Sigmoid colon (tissue), 7 donors: Measurements from ENCODE around the gene FBXL17. TPM values are rescaled to one million over a fixed set of nuclear protein-coding genes. Genes with fewer than 3 reads are reported as not detected.

Source experiments
- DNase-seq: peaks from one replicate; pipeline ENCODE4 v3.0.0-alpha.2; 2019
- H3K27ac ChIP-seq, 4 donors: fragments of 200-600 bp; sonication (generic); one replicate each; pipeline ENCODE4 v1.5.1; 2016 to 2019; ENCODE audit warnings: mild to moderate bottlenecking in 1 of 4
- H3K27me3 ChIP-seq, 3 donors: fragments of 200-600 bp; sonication (generic); one replicate each; pipeline ENCODE4 v1.5.1; 2019; ENCODE audit warnings: mild to moderate bottlenecking in 1 of 3
- H3K36me3 ChIP-seq, 4 donors: fragments of 200-600 bp; sonication (generic); one replicate each; pipeline ENCODE4 v1.5.1; 2016 to 2019
- H3K4me1 ChIP-seq, 4 donors: fragments of 200-600 bp; sonication (generic); one replicate each; pipeline ENCODE4 v1.5.1; 2017 to 2019
- H3K4me3 ChIP-seq, 4 donors: fragments of 200-600 bp; sonication (generic); one replicate each; pipeline ENCODE4 v1.5.1; 2017 to 2019; ENCODE audit warnings: mild to moderate bottlenecking in 2 of 4, moderate library complexity in 1 of 4
- H3K9me3 ChIP-seq, 4 donors: fragments of 200-600 bp in 3 of 4; sonication (generic) in 3 of 4; one replicate each; pipeline versions ENCODE4 v1.5.1 to v1.6.1; 2013 to 2019
- EP300 ChIP-seq, 4 donors: sonication (generic); formaldehyde crosslinking; IDR thresholded peaks; one replicate each; pipeline ENCODE4 v1.6.1; 2017; ENCODE audit warnings: antibody characterized with exemption in 4 of 4
- POLR2A ChIP-seq, 2 donors: fragments of 450-650 bp; IDR thresholded peaks; one replicate each; pipeline ENCODE4 v1.6.1; 2016; ENCODE audit warnings: antibody characterized with exemption in 2 of 2, mild to moderate bottlenecking in 2 of 2, moderate library complexity in 2 of 2
- POLR2AphosphoS5 ChIP-seq, 4 donors: sonication (generic); formaldehyde crosslinking; IDR thresholded peaks; one replicate each; pipeline ENCODE4 v1.6.1; 2017; ENCODE audit warnings: antibody characterized with exemption in 4 of 4
- WGBS, 2 donors: extraction: QIAGEN DNeasy Blood & Tissue Kit; methylation state at CpG; one replicate each; pipeline ENCODE4 v1.1.7; 2013; 5-methylcytosine and 5-hydroxymethylcytosine counted together
- intact Hi-C: fragments of 100-400 bp; cut with DNase I; formaldehyde crosslinking; loops from one replicate; pipeline ENCODE4 v1.15.1; 2023
- polyA plus RNA-seq, 3 donors: library from polyadenylated mRNA; stranded (reverse); fragments of 200-250 nt; gene quantifications; one replicate each; pipeline ENCODE4 v1.2.3, GENCODE V29; 2013
- total RNA-seq, 4 donors: library from RNA; depleted of rRNA; stranded (reverse); fragments of >200 nt; gene quantifications; one replicate each; pipeline ENCODE4 v1.1.0, GENCODE V29; 2016
- TF ChIP-seq, protein P1 (sequence below), 4 experiments: fragments of 450-650 bp in 3 of 4; fragments of 200-600 bp in 1 of 4; IDR thresholded peaks; one replicate each; pipeline ENCODE4 v1.5.1; 2016 to 2019; ENCODE audit warnings: antibody characterized with exemption in 4 of 4, mild to moderate bottlenecking in 3 of 4, moderate library complexity in 2 of 4
- donor health status: healthy with polysubstance abuse.
- donor health status: Bipolar disorder and iron deficiency.
- donor health status: healthy.

Gene FBXL17
- total and polyA plus RNA-seq, 7 donors, result 8.2 to 22.5 (median 16.6) TPM

DNA sequence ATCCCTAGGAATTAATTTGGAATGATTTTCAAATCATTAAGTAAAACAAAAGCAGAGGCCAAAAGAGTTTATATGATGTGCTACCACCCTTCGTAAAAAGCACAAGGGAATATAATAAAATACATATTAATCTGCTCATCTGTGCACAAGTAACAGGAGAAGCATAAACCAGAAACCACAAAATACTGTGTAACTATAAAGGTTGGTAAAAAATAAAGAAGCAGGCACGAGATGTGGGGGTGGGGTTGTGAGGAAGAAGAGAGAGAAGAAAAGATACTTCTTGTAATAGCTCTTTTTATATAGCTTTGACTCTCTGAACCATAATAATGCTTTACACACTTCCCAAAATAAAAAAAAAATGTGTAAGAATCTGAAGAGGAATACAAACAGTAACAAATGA is 496.3 kb downstream of the FBXL17 start:
- intact Hi-C loops, result no loop called here
- peaks cover 0 to 26% (median 12%) of the 10 kb centered on the region in 4 donors for H3K4me1 ChIP-seq
- TF ChIP-seq POLR2A (IDR thresholded peaks at IDR 0.05), result no peak
- no peak for TF ChIP-seq EP300 (IDR thresholded peaks at IDR 0.05)
- TF ChIP-seq POLR2AphosphoS5 (IDR thresholded peaks at IDR 0.05), result no peak
- TF ChIP-seq, protein P1, sequence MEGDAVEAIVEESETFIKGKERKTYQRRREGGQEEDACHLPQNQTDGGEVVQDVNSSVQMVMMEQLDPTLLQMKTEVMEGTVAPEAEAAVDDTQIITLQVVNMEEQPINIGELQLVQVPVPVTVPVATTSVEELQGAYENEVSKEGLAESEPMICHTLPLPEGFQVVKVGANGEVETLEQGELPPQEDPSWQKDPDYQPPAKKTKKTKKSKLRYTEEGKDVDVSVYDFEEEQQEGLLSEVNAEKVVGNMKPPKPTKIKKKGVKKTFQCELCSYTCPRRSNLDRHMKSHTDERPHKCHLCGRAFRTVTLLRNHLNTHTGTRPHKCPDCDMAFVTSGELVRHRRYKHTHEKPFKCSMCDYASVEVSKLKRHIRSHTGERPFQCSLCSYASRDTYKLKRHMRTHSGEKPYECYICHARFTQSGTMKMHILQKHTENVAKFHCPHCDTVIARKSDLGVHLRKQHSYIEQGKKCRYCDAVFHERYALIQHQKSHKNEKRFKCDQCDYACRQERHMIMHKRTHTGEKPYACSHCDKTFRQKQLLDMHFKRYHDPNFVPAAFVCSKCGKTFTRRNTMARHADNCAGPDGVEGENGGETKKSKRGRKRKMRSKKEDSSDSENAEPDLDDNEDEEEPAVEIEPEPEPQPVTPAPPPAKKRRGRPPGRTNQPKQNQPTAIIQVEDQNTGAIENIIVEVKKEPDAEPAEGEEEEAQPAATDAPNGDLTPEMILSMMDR (IDR thresholded peaks at IDR 0.05), result no peak
- no peak overlapping the region for H3K27ac ChIP-seq
- no peaks in the 10 kb centered on the region for H3K27me3 ChIP-seq
- H3K4me3 ChIP-seq, result no peak overlapping the region
- no peaks in the 10 kb centered on the region for H3K36me3 ChIP-seq
- no peak for DNase-seq
- no peaks in the 10 kb centered on the region for H3K9me3 ChIP-seq
- WGBS, 2 donors, result 56 to 83% methylated on average over 2 of the region's 2 CpGs

DNA sequence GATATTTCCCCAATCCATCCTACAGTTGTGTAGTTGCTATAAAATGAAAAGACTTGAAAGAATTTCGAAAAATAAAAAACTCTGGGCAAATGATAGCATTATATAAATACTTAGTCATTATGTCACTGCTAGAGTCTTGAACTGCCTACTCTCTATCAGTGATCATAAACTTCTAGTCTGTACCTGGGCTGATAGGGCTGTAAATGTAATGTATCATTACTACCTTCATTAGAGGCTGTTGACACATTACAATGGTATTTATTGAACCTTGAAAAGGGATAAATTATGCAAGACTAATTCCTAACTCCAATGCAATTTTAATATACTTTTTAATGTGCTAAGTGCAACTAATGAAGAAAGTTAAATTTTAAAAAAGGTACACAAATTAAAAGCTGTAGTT is 497.0 kb downstream of the FBXL17 start:
- DNase-seq, result no peak
- no peak for TF ChIP-seq EP300 (IDR thresholded peaks at IDR 0.05)
- TF ChIP-seq, protein P1 (IDR thresholded peaks at IDR 0.05), result no peak
- TF ChIP-seq POLR2AphosphoS5 (IDR thresholded peaks at IDR 0.05), result no peak
- TF ChIP-seq POLR2A (IDR thresholded peaks at IDR 0.05), result no peak
- Histone ChIP-seq H3K4me1 (peaks cover 0 to 24% (median 10%) of the 10 kb centered on the region in 4 donors), H3K36me3 (no peaks in the 10 kb centered on the region), H3K4me3 (no peak overlapping the region), H3K27ac (no peak overlapping the region), H3K9me3 (no peaks in the 10 kb centered on the region), H3K27me3 (no peaks in the 10 kb centered on the region)
- intact Hi-C loops, result no loop called here
- WGBS, 2 donors, result 88 to 93% methylated on average over 1 of the region's 1 CpG

- H3K9me3 ChIP-seq, result no peaks in the 10 kb centered on the region
- WGBS, 2 donors, result 82 to 89% methylated on average over 4 of the region's 4 CpGs
- intact Hi-C loops, result no loop called here
- no peaks in the 10 kb centered on the region for H3K27me3 ChIP-seq
- H3K27ac ChIP-seq, result no peak overlapping the region
- DNase-seq, result no peak
- H3K4me3 ChIP-seq, result no peak overlapping the region
- H3K36me3 ChIP-seq, result no peaks in the 10 kb centered on the region
- peaks cover 0 to 24% (median 17%) of the 10 kb centered on the region in 4 donors for H3K4me1 ChIP-seq
- TF ChIP-seq POLR2AphosphoS5 (IDR thresholded peaks at IDR 0.05) (no peak), POLR2A (IDR thresholded peaks at IDR 0.05) (no peak), EP300 (IDR thresholded peaks at IDR 0.05) (no peak)
- TF ChIP-seq, protein P1 (IDR thresholded peaks at IDR 0.05), result no peak
Observed at GRCh38 chr5:107878661-107879060, 503.2 kb downstream of the FBXL17 start.

GRCh38 chr5:107876906-107877305 is 505.0 kb downstream of the FBXL17 start:
- Histone ChIP-seq H3K9me3 (no peaks in the 10 kb centered on the region), H3K4me1 (peaks cover 0 to 24% (median 17%) of the 10 kb centered on the region in 4 donors), H3K27ac (peak overlapping the region in 3 of 4 donors; percentile 59 to 72 (median 71)), H3K27me3 (no peaks in the 10 kb centered on the region), H3K4me3 (no peak overlapping the region), H3K36me3 (no peaks in the 10 kb centered on the region)
- no peak for DNase-seq
- TF ChIP-seq EP300 (IDR thresholded peaks at IDR 0.05), result no peak
- TF ChIP-seq, protein P1 (IDR thresholded peaks at IDR 0.05), result no peak
- TF ChIP-seq POLR2A (IDR thresholded peaks at IDR 0.05), result no peak
- no peak for TF ChIP-seq POLR2AphosphoS5 (IDR thresholded peaks at IDR 0.05)
- intact Hi-C loops, result no loop called here
- WGBS, 2 donors, result 89 to 91% methylated on average over 6 of the region's 6 CpGs

- TF ChIP-seq POLR2AphosphoS5 (IDR thresholded peaks at IDR 0.05), result no peak
- Histone ChIP-seq H3K36me3 (no peaks in the 10 kb centered on the region), H3K27ac (peak overlapping the region in 3 of 4 donors; percentile 59 to 72 (median 71)), H3K4me1 (peaks cover 0 to 24% (median 17%) of the 10 kb centered on the region in 4 donors), H3K9me3 (no peaks in the 10 kb centered on the region), H3K4me3 (peak overlapping the region in 2 of 4 donors; percentile 10 to 13), H3K27me3 (no peaks in the 10 kb centered on the region)
- intact Hi-C loops, result no loop called here
- no peak for DNase-seq
- WGBS, 2 donors, result 84 to 91% methylated on average over 7 of the region's 7 CpGs
Observed at GRCh38 chr5:107876261-107876660, 505.6 kb downstream of the FBXL17 start.
